ENCODE data around the gene FMO3. TPM values are rescaled to one million over a fixed set of nuclear protein-coding genes. Genes with fewer than 3 reads are reported as not detected.

FMO3 gene
- total RNA-seq, 2 donors from 2014 or later = 0.23 to 2.4 TPM

DNA sequence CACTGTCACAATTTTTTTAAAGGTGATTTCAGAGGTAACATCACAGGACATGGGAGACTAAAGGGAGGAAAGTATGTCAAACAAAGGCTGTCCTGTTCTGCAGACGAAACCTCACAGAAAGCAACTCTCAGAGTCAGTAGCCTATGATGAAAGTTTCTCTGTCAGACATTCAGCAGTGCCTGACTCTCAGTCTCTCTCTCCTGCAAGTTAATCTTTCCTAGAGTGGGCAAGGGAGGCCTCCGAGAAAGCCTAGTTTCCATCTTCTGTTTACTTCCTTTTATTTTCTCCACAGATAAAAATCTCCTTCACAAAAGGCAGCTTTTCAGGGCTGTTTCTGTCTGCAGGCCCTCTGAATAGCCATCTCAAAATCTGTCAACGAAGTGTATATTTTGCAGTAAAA is 69.5 kb downstream of the FMO3 start:
- Histone ChIP-seq H3K36me3 (no peaks in the 10 kb centered on the region), H3K27ac (no peak overlapping the region), H3K4me1 (replicated peaks) (no peaks in the 10 kb centered on the region), H3K4me3 (no peak overlapping the region), H3K27me3 (replicated peaks; ENCODE audit: insufficient read depth) (no peaks in the 10 kb centered on the region), H3K9me3 (no peaks in the 10 kb centered on the region)
- 24% methylated on average over 3 of the region's 3 CpGs for WGBS
- intact Hi-C loops (cut with DNase I) = no loop called here
- no peak for DNase-seq (ENCODE audit: low spot score)
- no peak for TF ChIP-seq POLR2AphosphoS5 (IDR thresholded peaks at IDR 0.05)
- no peak for TF ChIP-seq POLR2A (IDR thresholded peaks at IDR 0.05)
- TF ChIP-seq, protein P1, sequence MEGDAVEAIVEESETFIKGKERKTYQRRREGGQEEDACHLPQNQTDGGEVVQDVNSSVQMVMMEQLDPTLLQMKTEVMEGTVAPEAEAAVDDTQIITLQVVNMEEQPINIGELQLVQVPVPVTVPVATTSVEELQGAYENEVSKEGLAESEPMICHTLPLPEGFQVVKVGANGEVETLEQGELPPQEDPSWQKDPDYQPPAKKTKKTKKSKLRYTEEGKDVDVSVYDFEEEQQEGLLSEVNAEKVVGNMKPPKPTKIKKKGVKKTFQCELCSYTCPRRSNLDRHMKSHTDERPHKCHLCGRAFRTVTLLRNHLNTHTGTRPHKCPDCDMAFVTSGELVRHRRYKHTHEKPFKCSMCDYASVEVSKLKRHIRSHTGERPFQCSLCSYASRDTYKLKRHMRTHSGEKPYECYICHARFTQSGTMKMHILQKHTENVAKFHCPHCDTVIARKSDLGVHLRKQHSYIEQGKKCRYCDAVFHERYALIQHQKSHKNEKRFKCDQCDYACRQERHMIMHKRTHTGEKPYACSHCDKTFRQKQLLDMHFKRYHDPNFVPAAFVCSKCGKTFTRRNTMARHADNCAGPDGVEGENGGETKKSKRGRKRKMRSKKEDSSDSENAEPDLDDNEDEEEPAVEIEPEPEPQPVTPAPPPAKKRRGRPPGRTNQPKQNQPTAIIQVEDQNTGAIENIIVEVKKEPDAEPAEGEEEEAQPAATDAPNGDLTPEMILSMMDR (IDR thresholded peaks at IDR 0.05) = no peak

GRCh38 chr1:171160639-171161354 is 70.1 kb downstream of the FMO3 start:
- Histone ChIP-seq H3K9me3 (no peaks in the 10 kb centered on the region), H3K27me3 (replicated peaks; ENCODE audit: insufficient read depth) (no peaks in the 10 kb centered on the region), H3K36me3 (no peaks in the 10 kb centered on the region), H3K27ac (no peak overlapping the region), H3K4me3 (no peak overlapping the region), H3K4me1 (replicated peaks) (no peaks in the 10 kb centered on the region)
- no peak for DNase-seq (ENCODE audit: low spot score)
- intact Hi-C loops (cut with DNase I) = no loop called here
- 63% methylated on average over 4 of the region's 4 CpGs for WGBS
- TF ChIP-seq POLR2A (IDR thresholded peaks at IDR 0.05) = no peak
- TF ChIP-seq, protein P1 (IDR thresholded peaks at IDR 0.05) = no peak
- no peak for TF ChIP-seq POLR2AphosphoS5 (IDR thresholded peaks at IDR 0.05)

DNA sequence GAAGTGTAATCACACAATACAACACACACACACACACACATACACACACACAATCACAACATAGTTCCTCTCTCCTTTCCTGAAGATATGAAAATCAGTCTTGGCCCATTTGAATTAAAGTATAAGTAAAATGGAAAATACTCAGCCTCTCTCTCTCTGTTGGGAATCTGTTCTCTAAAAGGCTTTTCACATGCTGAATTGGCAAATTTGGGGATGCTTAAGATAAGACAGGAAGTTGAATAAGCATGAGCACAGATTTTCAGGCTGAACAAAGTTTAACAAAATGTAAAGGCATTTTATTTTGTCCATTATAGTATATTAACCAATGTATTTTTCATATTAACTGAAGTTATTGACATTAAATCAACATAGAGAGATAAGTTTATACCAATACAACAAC is 70.7 kb downstream of the FMO3 start:
- intact Hi-C loops (cut with DNase I) = no loop called here
- H3K27ac ChIP-seq = no peak overlapping the region

GRCh38 chr1:171166361-171166760 is 75.7 kb downstream of the FMO3 start:
- no peaks in the 10 kb centered on the region for H3K9me3 ChIP-seq
- intact Hi-C loops (cut with DNase I) = no loop called here
- 98% methylated on average over 2 of the region's 2 CpGs for WGBS
- no peak overlapping the region for H3K27ac ChIP-seq
- no peaks in the 10 kb centered on the region for H3K27me3 ChIP-seq (replicated peaks; ENCODE audit: insufficient read depth)
- no peak for DNase-seq (ENCODE audit: low spot score)
- no peaks in the 10 kb centered on the region for H3K4me1 ChIP-seq (replicated peaks)
- no peaks in the 10 kb centered on the region for H3K36me3 ChIP-seq
- no peak overlapping the region for H3K4me3 ChIP-seq
- TF ChIP-seq POLR2AphosphoS5 (IDR thresholded peaks at IDR 0.05) (no peak), POLR2A (IDR thresholded peaks at IDR 0.05) (no peak)
- TF ChIP-seq, protein P1 (IDR thresholded peaks at IDR 0.05) = no peak

More for the DNA sequence above, 70.7 kb downstream of the FMO3 start:
- no peaks in the 10 kb centered on the region for H3K36me3 ChIP-seq
- no peaks in the 10 kb centered on the region for H3K9me3 ChIP-seq
- H3K27me3 ChIP-seq (replicated peaks; ENCODE audit: insufficient read depth) = no peaks in the 10 kb centered on the region
- H3K4me1 ChIP-seq (replicated peaks) = no peaks in the 10 kb centered on the region
- no peak overlapping the region for H3K4me3 ChIP-seq
- TF ChIP-seq POLR2AphosphoS5 (IDR thresholded peaks at IDR 0.05) (no peak), POLR2A (IDR thresholded peaks at IDR 0.05) (no peak)
- TF ChIP-seq, protein P1 (IDR thresholded peaks at IDR 0.05) = no peak
- no peak for DNase-seq (ENCODE audit: low spot score)

MicroRNAs encoded within 50 kb of the gene (microRNA counts, 767-probe panel; counts per million panel counts)
- 0 to 431 counts per million in 2 donors for microRNA hsa-miR-1295a

Small RNA genes lying within 50 kb of the gene (microRNA-seq; reads per million reads assigned to microRNA genes)
- gene MIR1295A (not detected), gene MIR1295B (not detected)

Small RNA genes lying within 50 kb of the gene (small RNA-seq; reads per million reads assigned to genes)
- 0.10 to 0.19 reads per million in 2 donors for gene MIR1295A

Other genes with a start within 250 kb of the FMO3 start
- gene MROH9, start 155.4 kb upstream of the FMO3 start, total RNA-seq = not detected
- 10 to 100 TPM in 1 of 2 donors, 1 to 10 TPM in 1; 6.5 to 10.6 TPM for gene FMO2, start 94.4 kb downstream of the FMO3 start, total RNA-seq
- gene FMO1, start 157.6 kb downstream of the FMO3 start, total RNA-seq = under 1 TPM in 1 of 2 donors, not detected in 1; 0.28 TPM
- 1 to 10 TPM; 6.7 to 7.1 TPM for gene FMO4, start 223.3 kb downstream of the FMO3 start, total RNA-seq